A549 (cell line): ENCODE results near the gene CUX1. TPM values are rescaled to one million over a fixed set of nuclear protein-coding genes. Genes with fewer than 3 reads are reported as not detected.

ENCODE experiments used
- ATAC-seq, 2 experiments: fragments of 200-7000 bp in 1 of 2; fragments of >200 bp in 1 of 2; cut with Nextera tagmentation in 1 of 2; cut with Tn5 transposase in 1 of 2; 3 replicates each; pipeline versions ENCODE4 v1.8.0 to v1.9.1; 2018 to 2020; ENCODE audit warnings: mild to moderate bottlenecking in 1 of 2, moderate library complexity in 1 of 2
- CTCF ChIA-PET: fragments of 300-600 bp; sonication (Branson Sonifier 250); formaldehyde crosslinking; extraction: SDS; loops from one replicate; lab custom pipeline; 2021; ENCODE audit warnings: antibody characterized with exemption, inconsistent platforms; lab: Yijun Ruan, JAX
- POLR2A ChIA-PET: fragments of 350-600 bp; formaldehyde crosslinking; extraction: SDS; loops from one replicate; lab custom pipeline; 2021; ENCODE audit warnings: antibody characterized with exemption, inconsistent platforms; lab: Yijun Ruan, JAX
- DNase-seq, 2 experiments: peaks; one replicate each; pipeline versions ENCODE4 v3.0.0 to v3.0.0-alpha.2; 2011 to 2016; ENCODE audit warnings: low read depth in 1 of 2, low spot score in 1 of 2
- FAIRE-seq: peaks from 2 replicates; lab custom pipeline; 2011; peaks lifted over from hg19 to GRCh38; lab: Jason Lieb, UNC
- H3K27ac ChIP-seq, 2 experiments: fragments of >200 bp; sonication (Bioruptor Twin); formaldehyde crosslinking; 3 replicates each; pipeline ENCODE4 v1.5.1; 2016 to 2017
- H3K4me1 ChIP-seq: fragments of >200 bp; sonication (Bioruptor Twin); formaldehyde crosslinking; 3 replicates; pipeline ENCODE4 v1.6.1; 2016
- H3K4me2 ChIP-seq: fragments of >200 bp; sonication (Bioruptor Twin); formaldehyde crosslinking; 3 replicates; pipeline ENCODE4 v1.6.1; 2016
- H3K4me3 ChIP-seq: fragments of >200 bp; sonication (Bioruptor Twin); formaldehyde crosslinking; 3 replicates; pipeline ENCODE4 v1.5.1; 2016
- H3K9me3 ChIP-seq: fragments of >200 bp; sonication (Bioruptor Twin); formaldehyde crosslinking; 3 replicates; pipeline ENCODE4 v1.6.1; 2016
- CBX2 ChIP-seq: fragments of 200-600 bp; sonication (generic); IDR thresholded peaks from 2 replicates; pipeline ENCODE4 v1.6.1; 2016; ENCODE audit warnings: low read depth, mild to moderate bottlenecking, borderline replicate concordance
- CHD2 ChIP-seq: fragments of 150-350 bp; IDR thresholded peaks from 2 replicates; pipeline ENCODE4 v1.6.1; 2014; ENCODE audit warnings: low read length; ENCODE audit not compliant: partially characterized antibody
- CTCF ChIP-seq: fragments of >200 bp; sonication (Bioruptor Twin); formaldehyde crosslinking; IDR thresholded peaks from 3 replicates; pipeline ENCODE4 v1.5.1; 2016
- ELK1 ChIP-seq: fragments of 150-350 bp; IDR thresholded peaks from 2 replicates; pipeline ENCODE4 v1.6.1; 2014; ENCODE audit warnings: low read depth, mild to moderate bottlenecking, low read length
- FOSB ChIP-seq: fragments of 250-450 bp; sonication (Bioruptor Pico); IDR thresholded peaks from 2 replicates; pipeline ENCODE4 v1.5.0; 2020; ENCODE audit warnings: mild to moderate bottlenecking, moderate library complexity
- FOSL2 ChIP-seq, 2 experiments: fragments of 450-650 bp in 1 of 2; fragments of >200 bp in 1 of 2; sonication (Bioruptor Twin) in 1 of 2; formaldehyde crosslinking; IDR thresholded peaks; 2 replicates each; pipeline versions ENCODE4 v1.5.0 to v1.6.1; 2016 to 2020; ENCODE audit warnings: mild to moderate bottlenecking in 1 of 2, moderate library complexity in 1 of 2
- HOXA7 ChIP-seq: fragments of 250-450 bp; sonication (Bioruptor Pico); IDR thresholded peaks from 2 replicates; pipeline ENCODE4 v1.5.0; 2020; ENCODE audit warnings: mild to moderate bottlenecking, moderate library complexity
- HOXB5 ChIP-seq: fragments of 250-450 bp; sonication (Bioruptor Pico); IDR thresholded peaks from 2 replicates; pipeline ENCODE4 v1.5.0; 2020; ENCODE audit warnings: mild to moderate bottlenecking, moderate library complexity
- JUN ChIP-seq, 2 experiments: fragments of >200 bp; sonication (Bioruptor Twin); formaldehyde crosslinking; IDR thresholded peaks; 2 replicates in 1 of 2; 3 replicates in 1 of 2; pipeline ENCODE4 v1.6.1; 2016 to 2017
- KDM5A ChIP-seq: fragments of 200-600 bp; sonication (generic); IDR thresholded peaks from 2 replicates; pipeline ENCODE4 v1.6.1; 2016; ENCODE audit warnings: antibody characterized with exemption, mild to moderate bottlenecking
- MAFK ChIP-seq: fragments of 450-650 bp; IDR thresholded peaks from 2 replicates; pipeline ENCODE4 v1.6.1; 2014; ENCODE audit not compliant: partially characterized antibody
- NFE2L2 ChIP-seq: fragments of 150-350 bp; conservative IDR thresholded peaks from 2 replicates; pipeline ENCODE4 v1.6.1; 2014; ENCODE audit warnings: low read length
- RAD21 ChIP-seq, 2 experiments: fragments of >200 bp in 1 of 2; sonication (Bioruptor Twin) in 1 of 2; formaldehyde crosslinking in 1 of 2; IDR thresholded peaks in 1 of 2; conservative IDR thresholded peaks in 1 of 2; 2 replicates in 1 of 2; 3 replicates in 1 of 2; pipeline ENCODE4 v1.6.1; 2012 to 2018; ENCODE audit warnings: inconsistent platforms in 1 of 2
- RCOR1 ChIP-seq: fragments of 150-350 bp; IDR thresholded peaks from 2 replicates; pipeline ENCODE4 v1.6.1; 2014; ENCODE audit warnings: antibody characterized with exemption, low read length, low read depth
- SMC3 ChIP-seq: fragments of >200 bp; sonication (Bioruptor Twin); formaldehyde crosslinking; IDR thresholded peaks from 3 replicates; pipeline ENCODE4 v1.6.1; 2018; ENCODE audit warnings: inconsistent platforms
- TP53 ChIP-seq: fragments of 250-450 bp; sonication (Bioruptor Pico); IDR thresholded peaks from 2 replicates; pipeline ENCODE4 v1.5.0; 2021; ENCODE audit warnings: mild to moderate bottlenecking, moderate library complexity
- ZSCAN20 ChIP-seq: fragments of 250-450 bp; sonication (Bioruptor Pico); IDR thresholded peaks from 2 replicates; pipeline ENCODE4 v1.8.0; 2022; ENCODE audit warnings: mild to moderate bottlenecking, moderate library complexity
- WGBS: methylation state at CpG from one replicate; pipeline ENCODE4 v1.1.6; 2017; ENCODE audit errors: missing lambda C conversion rate; 5-methylcytosine and 5-hydroxymethylcytosine counted together
- polyA plus RNA-seq, 4 experiments: library from polyadenylated mRNA; depleted of rRNA in 3 of 4; stranded (reverse); fragments of >200 nt; fragmentation: RNase III in 1 of 4; extraction: RNeasy Plus Mini Kit Qiagen cat#74134 plus additional on column Dnase treatment in 1 of 4; gene quantifications; 2 replicates in 3 of 4; 3 replicates in 1 of 4; pipeline ENCODE4 v1.2.3, GENCODE V29; 2011 to 2017

CUX1 gene
- polyA plus RNA-seq, 2 of the 4 experiments (the other 2 are of a cell fraction) = 32.7 to 33.4 TPM

- H3K4me2 ChIP-seq = no peak overlapping the region
- no peak overlapping the region for H3K27ac ChIP-seq
Measured at GRCh38 chr7:102081244-102081627, 263.8 kb downstream of the CUX1 start.

GRCh38 chr7:102082693-102083368, 265.4 kb downstream of the CUX1 start:
- FAIRE-seq (no peak), ATAC-seq (no peak), DNase-seq (no peak)
- H3K4me3 ChIP-seq = no peak overlapping the region
- no peak overlapping the region for H3K27ac ChIP-seq
- ChIA-PET POLR2A (no interaction called here), CTCF (interaction anchor here (0.7 kb wide), 1 partner anchor 26 kb away, joined by 4 read pairs; no protein-coding TSS in a partner anchor)
- no peak overlapping the region for H3K4me2 ChIP-seq
- peaks cover 30% of the 10 kb centered on the region for H3K9me3 ChIP-seq
- peaks cover 3% of the 10 kb centered on the region; the same call in 1 of the 3 replicates for H3K4me1 ChIP-seq
- TF ChIP-seq FOSL2 (IDR thresholded peaks at IDR 0.05) = no peak
- 0 out of 2 replicates have a peak, but pooled peaks have one; percentile 12 for TF ChIP-seq FOSL2 (CRISPR knock-in tag; IDR thresholded peaks at IDR 0.05)
- no peak for TF ChIP-seq RCOR1
- 70% methylated on average over 5 of the region's 5 CpGs for WGBS

More at GRCh38 chr7:102081244-102081627, 263.8 kb downstream of the CUX1 start:
- FAIRE-seq = no peak
- TF ChIP-seq CTCF (no peak), HOXA7 (CRISPR knock-in tag) (no peak), KDM5A (no peak), ZSCAN20 (CRISPR knock-in tag) (no peak), TP53 (CRISPR knock-in tag) (no peak), SMC3 (no peak), ELK1 (no peak), FOSL2 (IDR thresholded peaks at IDR 0.05) (no peak), FOSL2 (CRISPR knock-in tag; IDR thresholded peaks at IDR 0.05) (no peak), RAD21 (conservative IDR thresholded peaks at IDR 0.05 in 1 of 2, IDR thresholded peaks at IDR 0.05 in 1 of 2) (no peak), NFE2L2 (no peak), CHD2 (no peak), FOSB (CRISPR knock-in tag) (no peak), JUN (IDR thresholded peaks at IDR 0.05) (no peak), CBX2 (no peak)
- POLR2A ChIA-PET = no interaction called here
- Histone ChIP-seq H3K4me3 (no peak overlapping the region), H3K4me1 (peaks cover 3% of the 10 kb centered on the region; the same call in 1 of the 3 replicates), H3K9me3 (peaks cover 27% of the 10 kb centered on the region)
- no peak for ATAC-seq
- CTCF ChIA-PET = no interaction called here
- no peak for DNase-seq
- 93% methylated on average over 9 of the region's 9 CpGs for WGBS

- H3K27ac ChIP-seq = no peak overlapping the region
- DNase-seq (no peak), FAIRE-seq (no peak), ATAC-seq (no peak)
- WGBS = 94% methylated on average over 5 of the region's 5 CpGs
- peaks cover 34% of the 10 kb centered on the region for H3K9me3 ChIP-seq
- CTCF ChIA-PET = no interaction called here
- TF ChIP-seq MAFK (peak; percentile 7), HOXB5 (CRISPR knock-in tag) (no peak)
- no peaks in the 10 kb centered on the region for H3K4me1 ChIP-seq
- H3K4me3 ChIP-seq = no peak overlapping the region
- POLR2A ChIA-PET = no interaction called here
- no peak overlapping the region for H3K4me2 ChIP-seq
Measured at GRCh38 chr7:102085218-102085772, 267.9 kb downstream of the CUX1 start.
